ENCODE measurements around the gene TSPY3. TPM values are rescaled to one million over a fixed set of nuclear protein-coding genes. Genes with fewer than 3 reads are reported as not detected.
"Not testable (repeated sequence)": the region's sequence is repeated elsewhere in the genome, so short reads cannot be mapped to it uniquely, and the experiment has no call there.

Gene TSPY3
- total RNA-seq = not detected

DNA sequence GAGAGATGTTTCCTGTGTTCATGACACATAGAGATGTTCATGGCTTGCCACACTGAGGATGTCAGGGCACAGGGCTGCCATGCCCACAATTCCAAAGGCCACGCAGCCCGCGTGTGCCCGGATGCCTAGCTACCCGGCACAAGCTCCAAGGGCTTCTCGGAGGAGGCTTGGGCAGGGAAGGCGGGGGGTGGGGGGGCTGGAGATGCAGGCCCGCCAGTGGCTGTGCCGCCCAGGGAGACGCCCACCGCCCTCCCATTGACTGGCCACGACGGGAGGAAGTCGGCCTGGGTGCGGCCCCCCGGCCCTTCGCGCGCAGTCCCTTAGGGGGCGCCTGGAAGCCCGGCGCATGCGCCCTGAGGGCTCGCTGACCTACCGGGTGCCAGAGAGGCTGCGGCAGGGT is at the start of gene TSPY3:
TSS of gene TSPY3 (plus strand) at position 301 of the 400 bp plus-strand sequence. CDS start at position 347, 46 bp downstream.
- DNase-seq = not testable (repeated sequence)

DNA sequence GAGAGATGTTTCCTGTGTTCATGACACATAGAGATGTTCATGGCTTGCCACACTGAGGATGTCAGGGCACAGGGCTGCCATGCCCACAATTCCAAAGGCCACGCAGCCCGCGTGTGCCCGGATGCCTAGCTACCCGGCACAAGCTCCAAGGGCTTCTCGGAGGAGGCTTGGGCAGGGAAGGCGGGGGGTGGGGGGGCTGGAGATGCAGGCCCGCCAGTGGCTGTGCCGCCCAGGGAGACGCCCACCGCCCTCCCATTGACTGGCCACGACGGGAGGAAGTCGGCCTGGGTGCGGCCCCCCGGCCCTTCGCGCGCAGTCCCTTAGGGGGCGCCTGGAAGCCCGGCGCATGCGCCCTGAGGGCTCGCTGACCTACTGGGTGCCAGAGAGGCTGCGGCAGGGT is 40.7 kb upstream of the TSPY3 start, which contains the start of gene TSPY8:
TSS of gene TSPY8 (plus strand) at position 301 of the 400 bp plus-strand sequence. CDS start at position 347, 46 bp downstream.
- DNase-seq = not testable (repeated sequence)

GRCh38 chrY:9396527-9396926 is 1.7 kb upstream of the TSPY3 start:
- not testable (repeated sequence) for DNase-seq

Other genes with a start within 250 kb of the TSPY3 start
- not detected for gene TSPY4, start 61.0 kb upstream of the TSPY3 start, total RNA-seq
- gene TSPY8, start 40.6 kb upstream of the TSPY3 start, total RNA-seq = not detected
- gene TSPY1, start 68.5 kb downstream of the TSPY3 start, total RNA-seq = not detected
- not detected for gene TSPY9, start 88.8 kb downstream of the TSPY3 start, total RNA-seq
- not detected for gene TSPY10, start 129.5 kb downstream of the TSPY3 start, total RNA-seq

Data from skin of body (tissue), 2 donors.